Measurements from ENCODE around the gene C9orf72. TPM values are rescaled to one million over a fixed set of nuclear protein-coding genes. Genes with fewer than 3 reads are reported as not detected.

C9orf72 gene
- total RNA-seq, 1 experiment from 2014 or later = 4.9 TPM

GRCh38 chr9:27595733-27596132 is 22.5 kb upstream of the C9orf72 start:
- TF ChIP-seq EZH2 (IDR thresholded peaks at IDR 0.05; ENCODE audit: low read depth) = no peak
- no peak for TF ChIP-seq CTCF (conservative IDR thresholded peaks at IDR 0.05)
- Histone ChIP-seq H3K36me3 (ENCODE audit: low read depth) (no peaks in the 10 kb centered on the region), H3K27ac (no peak overlapping the region), H3K9me3 (ENCODE audit: insufficient read depth, low read depth) (peaks cover 2% of the 10 kb centered on the region; the same call in 1 of the 2 replicates), H3K9me2 (ENCODE audit: insufficient read depth) (no peaks in the 10 kb centered on the region), H3K4me3 (no peak overlapping the region), H3K4me1 (replicated peaks; ENCODE audit: insufficient read depth) (no peaks in the 10 kb centered on the region), H3K79me2 (ENCODE audit: low read depth) (no peaks in the 10 kb centered on the region), H3F3A (ENCODE audit: insufficient read depth, low read depth) (no peaks in the 10 kb centered on the region), H3K27me3 (ENCODE audit: insufficient read depth, low read depth) (no peaks in the 10 kb centered on the region), H3K4me2 (no peak overlapping the region), H4K20me1 (ENCODE audit: insufficient read depth) (no peaks in the 10 kb centered on the region), H2AFZ (no peak overlapping the region)
- no peak for DNase-seq
- intact Hi-C loops (cut with micrococcal nuclease; ENCODE audit: unreplicated experiment) = no loop called here
- no TSS peak for BruUV-seq (replicated peaks)
- ChIA-PET POLR2A (ENCODE audit: unreplicated experiment) (no interaction called here), CTCF (no interaction called here)

- H2AFZ ChIP-seq = no peak overlapping the region
- H3K4me1 ChIP-seq (replicated peaks; ENCODE audit: insufficient read depth) = no peaks in the 10 kb centered on the region
- no TSS peak for BruUV-seq (replicated peaks)
- CTCF ChIA-PET = no interaction called here
- H3K4me2 ChIP-seq = no peak overlapping the region
- H3K4me3 ChIP-seq = no peak overlapping the region
- H3K79me2 ChIP-seq (ENCODE audit: low read depth) = no peaks in the 10 kb centered on the region
- H3K36me3 ChIP-seq (ENCODE audit: low read depth) = no peaks in the 10 kb centered on the region
- H3F3A ChIP-seq (ENCODE audit: insufficient read depth, low read depth) = no peaks in the 10 kb centered on the region
- peaks cover 2% of the 10 kb centered on the region; the same call in 1 of the 2 replicates for H3K9me3 ChIP-seq (ENCODE audit: insufficient read depth, low read depth)
- H3K27me3 ChIP-seq (ENCODE audit: insufficient read depth, low read depth) = no peaks in the 10 kb centered on the region
- intact Hi-C loops (cut with micrococcal nuclease; ENCODE audit: unreplicated experiment) = no loop called here
- POLR2A ChIA-PET (ENCODE audit: unreplicated experiment) = no interaction called here
- no peak for DNase-seq
- no peak overlapping the region for H3K27ac ChIP-seq
- no peaks in the 10 kb centered on the region for H4K20me1 ChIP-seq (ENCODE audit: insufficient read depth)
- TF ChIP-seq EZH2 (IDR thresholded peaks at IDR 0.05; ENCODE audit: low read depth) (no peak), CTCF (conservative IDR thresholded peaks at IDR 0.05) (no peak)
- H3K9me2 ChIP-seq (ENCODE audit: insufficient read depth) = no peaks in the 10 kb centered on the region
Measured at GRCh38 chr9:27591672-27592071, 18.4 kb upstream of the C9orf72 start.

- no peak for DNase-seq
- Histone ChIP-seq H2AFZ (no peak overlapping the region), H3K4me3 (no peak overlapping the region), H3K9me3 (ENCODE audit: insufficient read depth, low read depth) (peaks cover 2% of the 10 kb centered on the region; the same call in 1 of the 2 replicates), H4K20me1 (ENCODE audit: insufficient read depth) (no peaks in the 10 kb centered on the region), H3K27ac (no peak overlapping the region), H3K79me2 (ENCODE audit: low read depth) (no peaks in the 10 kb centered on the region), H3F3A (ENCODE audit: insufficient read depth, low read depth) (no peaks in the 10 kb centered on the region), H3K9me2 (ENCODE audit: insufficient read depth) (no peaks in the 10 kb centered on the region), H3K4me1 (replicated peaks; ENCODE audit: insufficient read depth) (no peaks in the 10 kb centered on the region), H3K27me3 (ENCODE audit: insufficient read depth, low read depth) (no peaks in the 10 kb centered on the region), H3K36me3 (ENCODE audit: low read depth) (no peaks in the 10 kb centered on the region), H3K4me2 (no peak overlapping the region)
- CTCF ChIA-PET = no interaction called here
- intact Hi-C loops (cut with micrococcal nuclease; ENCODE audit: unreplicated experiment) = no loop called here
- TF ChIP-seq EZH2 (IDR thresholded peaks at IDR 0.05; ENCODE audit: low read depth) = no peak
- TF ChIP-seq CTCF (conservative IDR thresholded peaks at IDR 0.05) = no peak
- POLR2A ChIA-PET (ENCODE audit: unreplicated experiment) = no interaction called here
- no TSS peak for BruUV-seq (replicated peaks)
Measured at GRCh38 chr9:27591093-27591492, 17.8 kb upstream of the C9orf72 start.
